ENCODE results near the gene ATP1A4.

DNA sequence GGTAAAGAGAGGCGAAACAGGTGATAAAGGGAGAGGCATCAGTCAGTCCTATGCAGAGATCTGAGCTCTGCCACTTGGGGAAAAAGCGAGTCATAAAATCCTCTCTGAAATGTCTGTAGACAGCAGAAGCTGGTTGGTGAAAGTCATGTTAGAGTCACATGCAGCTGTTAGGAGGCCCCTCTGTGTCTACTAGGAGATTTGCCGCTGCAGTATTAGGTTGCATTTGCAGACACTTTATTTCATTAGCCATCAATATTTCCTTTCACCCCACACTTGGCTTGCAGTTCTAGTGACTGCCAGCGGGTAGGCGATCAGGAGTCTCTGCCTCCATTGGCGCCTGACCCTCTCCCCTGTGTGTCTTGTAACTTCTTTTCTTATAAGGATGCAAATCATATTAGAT, 16.2 kb downstream of the ATP1A4 start:
- no peak for TF ChIP-seq CTCF (IDR thresholded peaks at IDR 0.05)
- no peak for TF ChIP-seq POLR2A (IDR thresholded peaks at IDR 0.05)
